OCI-LY1 (cell line): Measurements from ENCODE around the gene PREX1.
"Not testable (repeated sequence)": the region's sequence is repeated elsewhere in the genome, so short reads cannot be mapped to it uniquely, and the experiment has no call there.

Experiments used
- H2AFZ ChIP-seq: fragments of 200-600 bp; sonication (generic), shearing (Covaris generic); 2 replicates; pipeline ENCODE4 v1.6.0; 2014; ENCODE audit warnings: antibody characterized with exemption, mild to moderate bottlenecking, low read length
- H3F3A ChIP-seq: fragments of 200-600 bp; sonication (generic), shearing (Covaris generic); 2 replicates; pipeline ENCODE4 v1.6.0; 2014; ENCODE audit warnings: mild to moderate bottlenecking, antibody characterized with exemption, low read length, moderate library complexity; ENCODE audit not compliant: insufficient read depth
- H3K27ac ChIP-seq: fragments of 200-600 bp; sonication (generic); 2 replicates; pipeline ENCODE4 v1.5.1; 2014; ENCODE audit warnings: low read length, mixed run types, mild to moderate bottlenecking, low read depth; ENCODE audit not compliant: poor library complexity, severe bottlenecking
- H3K27me3 ChIP-seq: fragments of 200-600 bp; sonication (generic); 2 replicates; pipeline ENCODE4 v1.6.0; 2014; ENCODE audit warnings: antibody characterized with exemption, mild to moderate bottlenecking, low read length, moderate library complexity; ENCODE audit not compliant: insufficient read depth
- H3K36me3 ChIP-seq: fragments of 200-600 bp; sonication (generic); 2 replicates; pipeline ENCODE4 v1.6.1; 2014; ENCODE audit warnings: mild to moderate bottlenecking, antibody characterized with exemption, low read length, moderate library complexity, mixed read lengths; ENCODE audit not compliant: insufficient read depth
- H3K4me1 ChIP-seq: fragments of 200-600 bp; sonication (generic); 2 replicates; pipeline ENCODE4 v1.5.1; 2014; ENCODE audit warnings: mild to moderate bottlenecking, low read length, moderate library complexity; ENCODE audit not compliant: insufficient read depth, severe bottlenecking
- H3K4me2 ChIP-seq: fragments of 200-600 bp; sonication (generic), shearing (Covaris generic); 2 replicates; pipeline ENCODE4 v1.6.1; 2014; ENCODE audit warnings: low read length
- H3K4me3 ChIP-seq: fragments of 200-600 bp; sonication (generic); 2 replicates; pipeline ENCODE4 v1.5.1; 2014; ENCODE audit warnings: low read length, low read depth, mild to moderate bottlenecking, mixed read lengths; ENCODE audit not compliant: poor library complexity, severe bottlenecking
- H3K79me2 ChIP-seq: fragments of 200-600 bp; shearing (Covaris generic); 2 replicates; pipeline ENCODE4 v1.6.1; 2016; ENCODE audit warnings: mixed run types, low read length, mixed read lengths; ENCODE audit not compliant: insufficient read depth
- H3K9ac ChIP-seq: fragments of 200-600 bp; sonication (generic), shearing (Covaris generic); 2 replicates; pipeline ENCODE4 v1.6.1; 2014; ENCODE audit warnings: mild to moderate bottlenecking, low read length, mixed read lengths
- H3K9me2 ChIP-seq: fragments of 200-600 bp; sonication (generic), shearing (Covaris generic); 2 replicates; pipeline ENCODE4 v1.6.1; 2014; ENCODE audit warnings: low read depth, mild to moderate bottlenecking, low read length, mixed read lengths
- H3K9me3 ChIP-seq: fragments of 200-600 bp; shearing (Covaris generic); 2 replicates; pipeline ENCODE4 v1.6.1; 2014; ENCODE audit warnings: low read length, mixed read lengths
- H4K20me1 ChIP-seq: fragments of 200-600 bp; sonication (generic), shearing (Covaris generic); 2 replicates; pipeline ENCODE4 v1.6.0; 2016; ENCODE audit warnings: mild to moderate bottlenecking, low read length; ENCODE audit not compliant: insufficient read depth
- EZH2 ChIP-seq: fragments of 200-600 bp; sonication (generic), shearing (Covaris generic); IDR thresholded peaks from 2 replicates; pipeline ENCODE4 v1.8.0; 2017; ENCODE audit warnings: borderline replicate concordance, mixed run types, mild to moderate bottlenecking, antibody characterized with exemption, low read length, moderate library complexity, mixed read lengths
- TF ChIP-seq, protein P1 (sequence below): fragments of 200-600 bp; sonication (generic), shearing (Covaris generic); IDR thresholded peaks from 2 replicates; pipeline ENCODE4 v1.5.1; 2017; ENCODE audit warnings: mild to moderate bottlenecking, antibody characterized with exemption, low read length, moderate library complexity, mixed read lengths

PREX1 gene

DNA sequence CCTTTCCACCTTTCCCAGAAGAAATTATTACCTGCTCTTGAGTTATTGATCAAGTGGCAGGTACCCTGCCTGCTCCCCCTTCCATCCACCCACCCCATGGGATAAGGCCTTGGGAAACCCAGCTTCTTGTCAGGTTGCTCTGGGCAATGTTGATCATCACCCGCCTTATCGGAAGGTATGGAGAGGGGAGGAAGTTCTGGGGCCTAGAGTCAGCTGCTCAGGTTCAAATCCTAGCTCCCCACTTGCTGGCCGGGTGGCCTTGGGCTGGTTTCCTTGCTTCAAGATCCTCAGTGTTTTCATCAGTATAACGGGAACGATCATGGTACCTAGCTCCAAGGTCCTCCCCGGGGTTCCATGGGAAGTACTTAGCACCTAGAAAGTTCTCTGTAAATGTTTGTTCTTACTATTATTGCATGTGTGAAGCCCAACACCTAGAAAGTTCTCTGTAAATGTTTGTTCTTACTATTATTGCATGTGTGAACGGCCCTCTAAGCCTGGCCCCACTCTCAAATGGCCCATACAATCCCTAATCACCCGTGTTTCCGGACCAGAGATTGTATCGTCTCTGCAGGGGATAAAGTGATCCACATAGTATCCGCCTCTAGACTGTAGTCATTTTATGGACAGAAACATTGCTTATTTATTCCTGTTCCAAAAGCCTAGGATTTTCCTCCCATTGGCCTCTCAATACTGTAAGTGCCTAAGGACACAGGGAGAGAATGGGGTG is 1.1 kb upstream of the PREX1 start:
- Histone ChIP-seq H3K9me2 (no peaks in the 10 kb centered on the region), H4K20me1 (no peaks in the 10 kb centered on the region), H3K4me3 (no peak overlapping the region), H3K4me2 (no peak overlapping the region), H3K36me3 (no peaks in the 10 kb centered on the region), H3K9ac (no peak overlapping the region), H3F3A (no peaks in the 10 kb centered on the region), H3K4me1 (no peaks in the 10 kb centered on the region), H3K27ac (no peak overlapping the region), H3K9me3 (no peaks in the 10 kb centered on the region), H3K27me3 (peaks cover 8% of the 10 kb centered on the region; the same call in 1 of the 2 replicates), H3K79me2 (no peaks in the 10 kb centered on the region), H2AFZ (no peak overlapping the region)
- TF ChIP-seq, protein P1, sequence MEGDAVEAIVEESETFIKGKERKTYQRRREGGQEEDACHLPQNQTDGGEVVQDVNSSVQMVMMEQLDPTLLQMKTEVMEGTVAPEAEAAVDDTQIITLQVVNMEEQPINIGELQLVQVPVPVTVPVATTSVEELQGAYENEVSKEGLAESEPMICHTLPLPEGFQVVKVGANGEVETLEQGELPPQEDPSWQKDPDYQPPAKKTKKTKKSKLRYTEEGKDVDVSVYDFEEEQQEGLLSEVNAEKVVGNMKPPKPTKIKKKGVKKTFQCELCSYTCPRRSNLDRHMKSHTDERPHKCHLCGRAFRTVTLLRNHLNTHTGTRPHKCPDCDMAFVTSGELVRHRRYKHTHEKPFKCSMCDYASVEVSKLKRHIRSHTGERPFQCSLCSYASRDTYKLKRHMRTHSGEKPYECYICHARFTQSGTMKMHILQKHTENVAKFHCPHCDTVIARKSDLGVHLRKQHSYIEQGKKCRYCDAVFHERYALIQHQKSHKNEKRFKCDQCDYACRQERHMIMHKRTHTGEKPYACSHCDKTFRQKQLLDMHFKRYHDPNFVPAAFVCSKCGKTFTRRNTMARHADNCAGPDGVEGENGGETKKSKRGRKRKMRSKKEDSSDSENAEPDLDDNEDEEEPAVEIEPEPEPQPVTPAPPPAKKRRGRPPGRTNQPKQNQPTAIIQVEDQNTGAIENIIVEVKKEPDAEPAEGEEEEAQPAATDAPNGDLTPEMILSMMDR = no peak
- no peak for TF ChIP-seq EZH2

GRCh38 chr20:48826883-48827771 is 672 bp downstream of the PREX1 start:
- H3K4me2 ChIP-seq = no peak overlapping the region
- H3K36me3 ChIP-seq = no peaks in the 10 kb centered on the region
- H3K27me3 ChIP-seq = peaks cover 8% of the 10 kb centered on the region; the same call in 1 of the 2 replicates
- H3K9me3 ChIP-seq = no peaks in the 10 kb centered on the region
- H3F3A ChIP-seq = no peaks in the 10 kb centered on the region
- no peaks in the 10 kb centered on the region for H3K4me1 ChIP-seq
- no peak overlapping the region for H3K4me3 ChIP-seq
- TF ChIP-seq, protein P1 = no peak
- TF ChIP-seq EZH2 = no peak
- no peaks in the 10 kb centered on the region for H3K9me2 ChIP-seq
- no peak overlapping the region for H3K9ac ChIP-seq
- no peak overlapping the region for H2AFZ ChIP-seq
- H3K79me2 ChIP-seq = no peaks in the 10 kb centered on the region
- no peak overlapping the region for H3K27ac ChIP-seq
- no peaks in the 10 kb centered on the region for H4K20me1 ChIP-seq

DNA sequence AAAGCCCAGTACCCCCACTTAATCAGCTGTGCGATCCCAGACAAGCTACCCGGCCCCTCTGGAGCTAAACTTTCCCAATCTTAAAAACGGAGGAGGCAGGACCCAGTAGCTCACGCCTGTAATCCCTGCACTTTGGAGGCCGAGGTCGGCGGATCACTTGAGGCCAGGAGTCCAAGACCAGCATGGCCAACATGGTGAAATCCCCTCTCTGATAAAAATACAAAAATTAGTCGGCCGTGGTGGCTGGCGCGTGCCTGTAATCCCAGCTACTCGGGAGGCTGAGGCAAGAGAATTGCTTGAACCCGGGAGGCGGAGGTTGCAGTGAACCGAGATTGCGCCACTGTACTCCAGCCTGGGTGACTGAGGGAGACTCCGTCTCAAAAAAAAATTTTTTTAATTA is 1.3 kb downstream of the PREX1 start:
- not testable (repeated sequence) for H3K4me3 ChIP-seq, H3K4me2 ChIP-seq

More for the DNA sequence above, 1.3 kb downstream of the PREX1 start:
- H2AFZ ChIP-seq, H3K36me3 ChIP-seq, H3F3A ChIP-seq, H4K20me1 ChIP-seq, H3K9me3 ChIP-seq, H3K4me1 ChIP-seq, H3K79me2 ChIP-seq, H3K27ac ChIP-seq, H3K27me3 ChIP-seq, H3K9ac ChIP-seq, H3K9me2 ChIP-seq: not testable (repeated sequence)
